Cardiac fibroblast (primary cell): Measurements from ENCODE around the gene CBX6.

Experiments used
- DNase-seq, 2 donors: peaks; one replicate each; pipeline versions ENCODE4 v3.0.0 to v3.0.0-alpha.2; 2010; ENCODE audit warnings: low read depth in 2 of 2
- H3K4me3 ChIP-seq, 2 donors: replicated peaks in 1 of 2; 1 replicate in 1 of 2; 2 replicates in 1 of 2; pipeline ENCODE4 v1.5.1; 2011; ENCODE audit warnings: low read depth in 2 of 2, low read length in 2 of 2, mild to moderate bottlenecking in 2 of 2, moderate library complexity in 1 of 2
- CTCF ChIP-seq: IDR thresholded peaks from one replicate; pipeline ENCODE4 v1.5.1; 2011; ENCODE audit warnings: low read depth, mild to moderate bottlenecking, low read length, inconsistent platforms

The CBX6 gene

GRCh38 chr22:38873469-38874411, 1.7 kb upstream of the CBX6 start:
- DNase-seq: no peak
- H3K4me3 ChIP-seq: no peak overlapping the region
- no peak for TF ChIP-seq CTCF

- no peak for TF ChIP-seq CTCF
- peak in 1 of 2 donors; percentile 59 for DNase-seq
- peak overlapping the region; percentile 67 to 70 for H3K4me3 ChIP-seq
Observed at GRCh38 chr22:38872831-38873248, 824 bp upstream of the CBX6 start.

GRCh38 chr22:38871360-38872171, 450 bp downstream of the CBX6 start:
- H3K4me3 ChIP-seq: peak overlapping the region; percentile 67 to 70
- no peak for DNase-seq
- TF ChIP-seq CTCF: no peak

- TF ChIP-seq CTCF: no peak
- no peak for DNase-seq
- peak overlapping the region; percentile 67 to 70 for H3K4me3 ChIP-seq
Observed at GRCh38 chr22:38870791-38871359, 1.1 kb downstream of the CBX6 start.

GRCh38 chr22:38870312-38870741, 1.7 kb downstream of the CBX6 start:
- peak overlapping the region; percentile 67 to 70 for H3K4me3 ChIP-seq
- peak; percentile 86 for DNase-seq
- peak; percentile 94 for TF ChIP-seq CTCF

- no peak for TF ChIP-seq CTCF
- H3K4me3 ChIP-seq: no peak overlapping the region
- DNase-seq: no peak
Observed at GRCh38 chr22:38869663-38870062, 2.4 kb downstream of the CBX6 start.
